Endothelial cell of umbilical vein (primary cell): ENCODE measurements around the gene NEURL1B. TPM values are rescaled to one million over a fixed set of nuclear protein-coding genes. Genes with fewer than 3 reads are reported as not detected.
"Not testable (repeated sequence)": the region's sequence is repeated elsewhere in the genome, so short reads cannot be mapped to it uniquely, and the experiment has no call there.

Experiments
- BruUV-seq: library from RNA; stranded (reverse); fragments of 400-500 nt; replicated peaks from 2 replicates; lab custom pipeline; 2021; lab: Mats Ljungman, UMichigan
- CTCF ChIA-PET: fragments of 300-600, 350-600 bp; sonication (Branson Sonifier 250); formaldehyde crosslinking; loops from one replicate; lab custom pipeline; 2021; ENCODE audit warnings: antibody characterized with exemption, inconsistent platforms; lab: Charles Lee
- POLR2A ChIA-PET: fragments of 300-600, 350-600 bp; sonication (Branson Sonifier 250); formaldehyde crosslinking; loops from one replicate; lab custom pipeline; 2021; ENCODE audit warnings: antibody characterized with exemption, inconsistent platforms; lab: Charles Lee
- DNase-seq: peaks from one replicate; pipeline ENCODE4 v3.0.0-alpha.2; 2011; ENCODE audit warnings: low read depth, low spot score
- FAIRE-seq: peaks from 2 replicates; lab custom pipeline; 2011; peaks lifted over from hg19 to GRCh38; lab: Jason Lieb, UNC
- H2AFZ ChIP-seq: 2 replicates; pipeline ENCODE4 v1.6.0; 2012; ENCODE audit warnings: low read depth, low read length, control low read depth, inconsistent platforms
- H3K27ac ChIP-seq: 2 replicates; pipeline ENCODE4 v1.5.1; 2011; ENCODE audit warnings: low read depth, mild to moderate bottlenecking, control low read depth, low read length, moderate library complexity; ENCODE audit not compliant: insufficient read depth
- H3K27me3 ChIP-seq, 2 experiments: 2 replicates each; pipeline versions ENCODE4 v1.6.0 to v1.6.1; 2011; ENCODE audit warnings: low read length in 2 of 2, mixed read lengths in 1 of 2; ENCODE audit not compliant: control insufficient read depth in 2 of 2, insufficient read depth in 2 of 2
- H3K36me3 ChIP-seq, 2 experiments: 2 replicates in 1 of 2; 3 replicates in 1 of 2; pipeline ENCODE4 v1.5.1; 2011; ENCODE audit warnings: low read length in 2 of 2, mild to moderate bottlenecking in 1 of 2, moderate library complexity in 1 of 2; ENCODE audit not compliant: control insufficient read depth in 2 of 2, insufficient read depth in 2 of 2; ENCODE audit errors: extremely low read depth in 1 of 2
- H3K4me1 ChIP-seq: 3 replicates; pipeline ENCODE4 v1.5.1; 2011; ENCODE audit warnings: mild to moderate bottlenecking, low read length; ENCODE audit not compliant: control insufficient read depth, insufficient read depth; ENCODE audit errors: extremely low read depth
- H3K4me2 ChIP-seq: 2 replicates; pipeline ENCODE4 v1.6.1; 2011; ENCODE audit warnings: low read length, control low read depth, mixed read lengths; ENCODE audit not compliant: insufficient read depth
- H3K4me3 ChIP-seq, 3 experiments: fragments of 200-600 bp in 1 of 3; sonication (generic), shearing (Covaris generic) in 1 of 3; replicated peaks in 1 of 3; 2 replicates each; pipeline ENCODE4 v1.5.1; 2011 to 2016; ENCODE audit warnings: control low read depth in 3 of 3, low read length in 3 of 3, mild to moderate bottlenecking in 2 of 3, inconsistent platforms in 1 of 3, low read depth in 1 of 3, moderate library complexity in 1 of 3; ENCODE audit not compliant: insufficient read depth in 1 of 3
- H3K79me2 ChIP-seq: 2 replicates; pipeline ENCODE4 v1.6.0; 2012; ENCODE audit warnings: low read length, inconsistent platforms; ENCODE audit not compliant: control insufficient read depth, insufficient read depth
- H3K9ac ChIP-seq: replicated peaks from 2 replicates; pipeline ENCODE3; 2011; ENCODE audit warnings: low read length, control low read depth; ENCODE audit not compliant: insufficient read depth; ENCODE audit errors: extremely low read depth
- H3K9me1 ChIP-seq: replicated peaks from 3 replicates; pipeline ENCODE4 v1.6.0; 2011; ENCODE audit warnings: mild to moderate bottlenecking, low read length; ENCODE audit not compliant: control insufficient read depth, insufficient read depth; ENCODE audit errors: extremely low read depth
- H3K9me3 ChIP-seq: replicated peaks from 2 replicates; pipeline ENCODE4 v1.5.1; 2012; ENCODE audit warnings: low read length, inconsistent platforms; ENCODE audit not compliant: control insufficient read depth, insufficient read depth
- H4K20me1 ChIP-seq: replicated peaks from 2 replicates; pipeline ENCODE3; 2011; ENCODE audit warnings: mild to moderate bottlenecking, low read length; ENCODE audit not compliant: control insufficient read depth, insufficient read depth; ENCODE audit errors: extremely low read depth
- EZH2 ChIP-seq: IDR thresholded peaks from 2 replicates; pipeline ENCODE4 v1.6.1; 2012; ENCODE audit warnings: borderline replicate concordance, low read depth, mild to moderate bottlenecking, moderate library complexity, low read length, inconsistent platforms; ENCODE audit not compliant: severe bottlenecking
- FOS ChIP-seq: IDR thresholded peaks from 2 replicates; pipeline ENCODE4 v1.6.1; 2011; ENCODE audit warnings: mild to moderate bottlenecking, low read length, moderate library complexity, borderline replicate concordance; ENCODE audit not compliant: insufficient read depth
- GATA2 ChIP-seq: IDR thresholded peaks from 2 replicates; pipeline ENCODE4 v1.7.0; 2011; ENCODE audit warnings: low read depth, mild to moderate bottlenecking, moderate library complexity, mixed read lengths, low read length; ENCODE audit not compliant: insufficient read length, insufficient read depth
- JUN ChIP-seq: IDR thresholded peaks from 2 replicates; pipeline ENCODE4 v1.6.1; 2011; ENCODE audit warnings: borderline replicate concordance, low read depth; ENCODE audit not compliant: insufficient read length, insufficient read depth
- MYC ChIP-seq: IDR thresholded peaks from one replicate; pipeline ENCODE4 v1.6.1; 2011; ENCODE audit warnings: mild to moderate bottlenecking, low read depth, low read length
- POLR2A ChIP-seq: IDR thresholded peaks from 2 replicates; pipeline ENCODE4 v1.6.1; 2012; ENCODE audit warnings: low read depth, mild to moderate bottlenecking, control low read depth, low read length
- POLR2AphosphoS5 ChIP-seq: IDR thresholded peaks from 2 replicates; pipeline ENCODE4 v1.6.1; 2012; ENCODE audit warnings: low read depth, mild to moderate bottlenecking, control low read depth, low read length, moderate library complexity; ENCODE audit not compliant: insufficient read depth
- dilution Hi-C: fragments of 300-500 bp; cut with MboI; formaldehyde crosslinking; loops from one replicate; pipeline ENCODE4 v1.15.0; 2019; ENCODE audit warnings: low sequenced_read_pairs; ENCODE audit not compliant: extremely low pct_ligation_motif_present
- intact Hi-C: fragments of 100-400 bp; cut with micrococcal nuclease; formaldehyde crosslinking; loops from one replicate; pipeline ENCODE4 v1.10.0; 2022
- polyA plus RNA-seq, 4 experiments: library from polyadenylated mRNA; depleted of rRNA in 3 of 4; stranded (reverse) in 3 of 4; unstranded in 1 of 4; fragments of >200 nt; gene quantifications; 2 replicates each; pipeline versions ENCODE4 v1.2.1 to v1.2.3, GENCODE V29; 2011 to 2012; ENCODE audit warnings: missing spikeins in 1 of 4
- total RNA-seq: library from RNA; stranded (reverse); gene quantifications from 2 replicates; pipeline ENCODE4 v1.2.3, GENCODE V29; 2021
- TF ChIP-seq, protein P1 (sequence below): IDR thresholded peaks from 2 replicates; pipeline ENCODE4 v1.6.1; 2011; ENCODE audit not compliant: insufficient read depth, insufficient read length
- TF ChIP-seq, protein P2 (sequence below), 2 donors: IDR thresholded peaks; 1 replicate in 1 of 2; 2 replicates in 1 of 2; pipeline ENCODE4 v1.5.1; 2011; ENCODE audit warnings: low read length in 2 of 2, mild to moderate bottlenecking in 2 of 2, moderate library complexity in 2 of 2, control low read depth in 1 of 2, inconsistent platforms in 1 of 2, low read depth in 1 of 2; ENCODE audit not compliant: insufficient read depth in 1 of 2; ENCODE audit errors: extremely low read depth in 1 of 2

NEURL1B gene
- total and polyA plus RNA-seq, 2 donors (not counting 3 experiments of a cell fraction or from before 2014, with no cell fraction given), result 0.44 to 1.6 TPM

DNA sequence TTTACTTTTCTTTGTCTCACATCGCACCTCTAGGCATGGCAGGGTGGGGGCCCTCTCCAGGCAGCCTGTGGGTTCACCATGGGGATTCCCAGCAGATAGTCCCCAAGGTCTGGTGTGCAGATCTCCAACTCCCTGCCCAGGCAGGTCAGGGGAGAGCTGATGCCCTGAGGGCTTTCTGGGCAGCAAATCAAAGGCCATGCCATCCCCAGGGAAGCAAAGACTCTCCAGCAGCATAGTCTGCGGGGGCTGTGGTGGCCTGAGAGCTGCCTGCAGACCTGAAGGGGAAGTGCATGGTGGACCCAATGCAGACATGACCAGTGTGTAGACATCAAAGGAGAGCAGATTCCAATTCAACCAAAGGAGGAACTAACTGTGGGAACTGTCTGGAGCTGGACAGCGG is 7.7 kb downstream of the NEURL1B start:
- Histone ChIP-seq H3K9me1 (no peaks in the 10 kb centered on the region), H3K36me3 (no peaks in the 10 kb centered on the region), H4K20me1 (no peaks in the 10 kb centered on the region), H2AFZ (no peak overlapping the region), H3K4me2 (no peak overlapping the region), H3K9ac (no peak overlapping the region), H3K4me3 (no peak overlapping the region), H3K9me3 (no peaks in the 10 kb centered on the region), H3K27ac (no peak overlapping the region), H3K4me1 (no peaks in the 10 kb centered on the region), H3K79me2 (no peaks in the 10 kb centered on the region), H3K27me3 (peaks cover 5 to 7% of the 10 kb centered on the region in 2 experiments)
- intact Hi-C loops, result no loop called here
- ChIA-PET POLR2A (no interaction called here), CTCF (no interaction called here)
- FAIRE-seq (no peak), DNase-seq (no peak)
- dilution Hi-C loops, result no loop called here
- TF ChIP-seq EZH2 (no peak), POLR2A (no peak), FOS (no peak), POLR2AphosphoS5 (no peak), JUN (no peak), GATA2 (no peak), MYC (no peak)
- TF ChIP-seq, protein P1, sequence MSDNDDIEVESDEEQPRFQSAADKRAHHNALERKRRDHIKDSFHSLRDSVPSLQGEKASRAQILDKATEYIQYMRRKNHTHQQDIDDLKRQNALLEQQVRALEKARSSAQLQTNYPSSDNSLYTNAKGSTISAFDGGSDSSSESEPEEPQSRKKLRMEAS, result no peak
- TF ChIP-seq, protein P2, sequence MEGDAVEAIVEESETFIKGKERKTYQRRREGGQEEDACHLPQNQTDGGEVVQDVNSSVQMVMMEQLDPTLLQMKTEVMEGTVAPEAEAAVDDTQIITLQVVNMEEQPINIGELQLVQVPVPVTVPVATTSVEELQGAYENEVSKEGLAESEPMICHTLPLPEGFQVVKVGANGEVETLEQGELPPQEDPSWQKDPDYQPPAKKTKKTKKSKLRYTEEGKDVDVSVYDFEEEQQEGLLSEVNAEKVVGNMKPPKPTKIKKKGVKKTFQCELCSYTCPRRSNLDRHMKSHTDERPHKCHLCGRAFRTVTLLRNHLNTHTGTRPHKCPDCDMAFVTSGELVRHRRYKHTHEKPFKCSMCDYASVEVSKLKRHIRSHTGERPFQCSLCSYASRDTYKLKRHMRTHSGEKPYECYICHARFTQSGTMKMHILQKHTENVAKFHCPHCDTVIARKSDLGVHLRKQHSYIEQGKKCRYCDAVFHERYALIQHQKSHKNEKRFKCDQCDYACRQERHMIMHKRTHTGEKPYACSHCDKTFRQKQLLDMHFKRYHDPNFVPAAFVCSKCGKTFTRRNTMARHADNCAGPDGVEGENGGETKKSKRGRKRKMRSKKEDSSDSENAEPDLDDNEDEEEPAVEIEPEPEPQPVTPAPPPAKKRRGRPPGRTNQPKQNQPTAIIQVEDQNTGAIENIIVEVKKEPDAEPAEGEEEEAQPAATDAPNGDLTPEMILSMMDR (IDR thresholded peaks at IDR 0.05; ENCODE audit: extremely low read depth in 1 of 2, insufficient read depth in 1 of 2, low read depth in 1 of 2, low read length in 2 of 2), result no peak
- no TSS peak for BruUV-seq

DNA sequence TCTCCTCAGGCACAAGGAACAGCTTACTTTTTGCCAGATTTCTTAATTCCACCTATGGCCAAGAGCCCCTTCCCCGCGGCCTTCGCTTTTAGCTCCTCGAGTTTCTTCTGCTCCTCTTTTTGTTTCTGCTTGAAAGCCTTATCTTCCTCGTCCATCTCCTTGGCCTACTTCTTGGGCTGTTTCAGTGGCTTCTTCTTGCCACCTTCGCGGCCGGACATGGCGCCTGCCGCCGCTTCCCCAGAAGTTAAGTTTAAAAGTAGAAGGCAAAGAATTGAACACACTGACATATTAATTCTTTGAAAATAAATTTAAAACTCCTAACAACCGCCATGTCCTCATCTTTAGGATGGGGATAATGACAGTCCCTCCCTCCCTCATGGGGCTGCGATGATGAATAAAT is 15.4 kb downstream of the NEURL1B start:
- POLR2A ChIA-PET, H3K4me1 ChIP-seq: not testable (repeated sequence)

DNA sequence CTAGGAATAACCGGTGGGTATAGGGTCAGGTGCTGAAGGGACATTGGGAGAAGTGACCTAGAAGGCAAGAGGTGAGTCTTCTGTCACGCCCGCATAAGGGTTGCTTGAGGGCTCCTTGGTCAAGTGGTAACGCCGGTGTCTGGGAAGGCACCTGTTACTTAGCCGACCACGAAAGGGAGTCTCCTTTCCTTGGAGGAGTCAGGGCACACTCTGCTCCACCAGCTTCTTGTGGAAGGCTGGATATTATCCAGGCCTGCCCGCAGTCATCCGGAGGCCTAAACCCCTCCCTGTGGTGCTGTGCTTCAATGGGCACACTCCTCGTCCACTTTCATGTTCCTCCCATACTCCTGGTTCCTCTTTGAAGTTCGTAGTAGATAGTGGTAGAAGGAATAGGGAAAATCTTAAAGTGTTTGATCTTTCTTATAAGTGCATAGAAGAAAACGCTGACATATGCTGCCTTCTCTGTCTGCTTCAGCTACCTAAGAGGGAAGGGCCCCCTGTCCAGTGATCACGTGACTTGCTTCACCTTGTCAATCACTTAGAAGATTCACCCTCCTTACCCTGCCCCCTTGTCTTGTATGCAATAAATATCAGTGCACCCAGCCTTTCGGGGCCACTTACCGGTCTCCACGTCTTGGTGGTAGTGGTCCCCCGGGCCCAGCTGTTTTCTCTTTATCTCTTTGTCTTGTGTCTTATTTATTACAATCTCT is 16.6 kb downstream of the NEURL1B start:
- H3K27ac ChIP-seq, H3K36me3 ChIP-seq, DNase-seq, H3K9me1 ChIP-seq, POLR2A ChIA-PET, H3K9me3 ChIP-seq, H3K4me1 ChIP-seq, H4K20me1 ChIP-seq, H3K79me2 ChIP-seq, H3K27me3 ChIP-seq, CTCF ChIA-PET, FAIRE-seq, H2AFZ ChIP-seq, intact Hi-C loops, H3K9ac ChIP-seq, H3K4me3 ChIP-seq, dilution Hi-C loops, BruUV-seq, H3K4me2 ChIP-seq: not testable (repeated sequence)

More for the DNA sequence above, 15.4 kb downstream of the NEURL1B start:
- H3K36me3 ChIP-seq, H3K9me1 ChIP-seq, FAIRE-seq, H3K27ac ChIP-seq, intact Hi-C loops, H2AFZ ChIP-seq, H3K79me2 ChIP-seq, H3K4me3 ChIP-seq, H3K27me3 ChIP-seq, H3K4me2 ChIP-seq, H3K9ac ChIP-seq, dilution Hi-C loops, H3K9me3 ChIP-seq, DNase-seq, H4K20me1 ChIP-seq, BruUV-seq: not testable (repeated sequence)
- CTCF ChIA-PET, result interaction anchor here (1.2 kb wide), 1 partner anchor 15 kb away, joined by 3 read pairs; no protein-coding TSS in a partner anchor
